IMR-90 (cell line): ENCODE data around the gene GABRB2. TPM values are rescaled to one million over a fixed set of nuclear protein-coding genes. Genes with fewer than 3 reads are reported as not detected.

Source experiments
- ATAC-seq: fragments of 200-7000 bp; cut with Tn5 transposase; 2 replicates; pipeline ENCODE4 v1.9.1; 2020; ENCODE audit warnings: low read depth, mild to moderate bottlenecking, moderate library complexity
- BruUV-seq: library from RNA; stranded (reverse); fragments of 400-500 nt; replicated peaks from 2 replicates; lab custom pipeline; 2021; lab: Mats Ljungman, UMichigan
- CTCF ChIA-PET: fragments of 300-600 bp; formaldehyde crosslinking; extraction: SDS; loops from one replicate; lab custom pipeline; 2021; ENCODE audit warnings: antibody characterized with exemption; lab: Yijun Ruan, JAX
- POLR2A ChIA-PET: fragments of 300-600 bp; sonication (Branson Sonifier 250); formaldehyde crosslinking; loops from one replicate; lab custom pipeline; 2022; ENCODE audit warnings: antibody characterized with exemption; ENCODE audit not compliant: unreplicated experiment; lab: Charles Lee
- DNase-seq: peaks from one replicate; pipeline ENCODE4 v3.0.0; 2013
- H2AFZ ChIP-seq: replicated peaks from 2 replicates; pipeline ENCODE3; 2013; ENCODE audit warnings: low read length, mild to moderate bottlenecking; ENCODE audit not compliant: poor library complexity
- H2AK5ac ChIP-seq: 2 replicates; pipeline ENCODE4 v1.6.1; 2013; ENCODE audit warnings: low read depth, low read length, inconsistent platforms
- H2AK9ac ChIP-seq: replicated peaks from 2 replicates; pipeline ENCODE3; 2013; ENCODE audit warnings: mild to moderate bottlenecking, low read depth, low read length, moderate library complexity; ENCODE audit not compliant: poor library complexity
- H2BK120ac ChIP-seq: 2 replicates; pipeline ENCODE4 v1.6.1; 2013; ENCODE audit warnings: low read depth, low read length, inconsistent platforms
- H2BK15ac ChIP-seq: 3 replicates; pipeline ENCODE4 v1.6.1; 2013; ENCODE audit warnings: low read depth, low read length, inconsistent platforms
- H2BK20ac ChIP-seq: 2 replicates; pipeline ENCODE4 v1.6.1; 2013; ENCODE audit warnings: low read depth, mild to moderate bottlenecking, inconsistent platforms, low read length, moderate library complexity
- H2BK5ac ChIP-seq: 2 replicates; pipeline ENCODE4 v1.6.1; 2013; ENCODE audit warnings: mild to moderate bottlenecking, low read depth, low read length, inconsistent platforms; ENCODE audit not compliant: poor library complexity, severe bottlenecking
- H3K14ac ChIP-seq: replicated peaks from 2 replicates; pipeline ENCODE4 v1.6.1; 2013; ENCODE audit warnings: low read depth, low read length, inconsistent platforms
- H3K18ac ChIP-seq: 2 replicates; pipeline ENCODE4 v1.6.1; 2013; ENCODE audit warnings: low read depth, low read length, control low read depth
- H3K23ac ChIP-seq: 2 replicates; pipeline ENCODE4 v1.6.1; 2013; ENCODE audit warnings: low read depth, low read length, inconsistent platforms
- H3K27ac ChIP-seq: 2 replicates; pipeline ENCODE4 v1.5.1; 2013; ENCODE audit warnings: mild to moderate bottlenecking, control low read depth, low read length; ENCODE audit not compliant: insufficient read depth
- H3K27me3 ChIP-seq: 2 replicates; pipeline ENCODE4 v1.6.1; 2013; ENCODE audit warnings: low read length; ENCODE audit not compliant: control insufficient read depth, insufficient read depth
- H3K36me3 ChIP-seq: 2 replicates; pipeline ENCODE4 v1.6.1; 2013; ENCODE audit warnings: low read length, mixed read lengths; ENCODE audit not compliant: control insufficient read depth, insufficient read depth
- H3K4ac ChIP-seq: 2 replicates; pipeline ENCODE4 v1.6.1; 2013; ENCODE audit warnings: low read depth, low read length, inconsistent platforms
- H3K4me1 ChIP-seq: 2 replicates; pipeline ENCODE4 v1.6.1; 2013; ENCODE audit warnings: low read length, mixed read lengths; ENCODE audit not compliant: control insufficient read depth, insufficient read depth
- H3K4me2 ChIP-seq: 2 replicates; pipeline ENCODE4 v1.6.1; 2013; ENCODE audit warnings: low read depth, mild to moderate bottlenecking, control low read depth, low read length, moderate library complexity
- H3K4me3 ChIP-seq: 2 replicates; pipeline ENCODE4 v1.5.1; 2013; ENCODE audit warnings: low read depth, mild to moderate bottlenecking, control low read depth, low read length, moderate library complexity; ENCODE audit not compliant: insufficient read depth
- H3K56ac ChIP-seq: 2 replicates; pipeline ENCODE4 v1.6.1; 2013; ENCODE audit warnings: low read length, inconsistent platforms; ENCODE audit not compliant: insufficient read depth; ENCODE audit errors: extremely low read depth
- H3K79me1 ChIP-seq, 2 experiments: 2 replicates each; pipeline ENCODE4 v1.6.1; 2013; ENCODE audit warnings: low read length in 2 of 2, inconsistent platforms in 1 of 2, low read depth in 1 of 2
- H3K9ac ChIP-seq: 2 replicates; pipeline ENCODE4 v1.6.1; 2013; ENCODE audit warnings: low read depth, low read length, control low read depth
- H3K9me1 ChIP-seq: 2 replicates; pipeline ENCODE4 v1.6.1; 2013; ENCODE audit warnings: low read length, inconsistent platforms; ENCODE audit not compliant: insufficient read depth
- H3K9me3 ChIP-seq: 2 replicates; pipeline ENCODE4 v1.6.1; 2013; ENCODE audit warnings: low read length; ENCODE audit not compliant: control insufficient read depth, insufficient read depth
- H4K20me1 ChIP-seq: 2 replicates; pipeline ENCODE4 v1.6.1; 2013; ENCODE audit warnings: low read length, inconsistent platforms; ENCODE audit not compliant: insufficient read depth
- H4K5ac ChIP-seq: 2 replicates; pipeline ENCODE4 v1.6.1; 2013; ENCODE audit warnings: mild to moderate bottlenecking, low read depth, low read length, control low read depth
- H4K8ac ChIP-seq, 2 experiments: 2 replicates each; pipeline ENCODE4 v1.6.1; 2013; ENCODE audit warnings: low read depth in 2 of 2, low read length in 2 of 2, control low read depth in 1 of 2, inconsistent platforms in 1 of 2
- H4K91ac ChIP-seq: 2 replicates; pipeline ENCODE4 v1.6.1; 2013; ENCODE audit warnings: low read depth, low read length, inconsistent platforms; ENCODE audit not compliant: insufficient read depth
- CHD1 ChIP-seq: IDR thresholded peaks from 2 replicates; pipeline ENCODE4 v1.6.1; 2012; ENCODE audit warnings: low read depth, low read length, improper control_type of control experiment
- CTCF ChIP-seq: conservative IDR thresholded peaks from 2 replicates; pipeline ENCODE4 v1.5.1; 2012; ENCODE audit warnings: mild to moderate bottlenecking, low read depth, low read length, improper control_type of control experiment
- ELK1 ChIP-seq: fragments of 150-350 bp; IDR thresholded peaks from 2 replicates; pipeline ENCODE4 v1.6.1; 2016; ENCODE audit warnings: low read depth, mild to moderate bottlenecking, low read length, moderate library complexity, borderline replicate concordance
- MXI1 ChIP-seq: IDR thresholded peaks from 2 replicates; pipeline ENCODE4 v1.6.1; 2012; ENCODE audit warnings: low read depth, mild to moderate bottlenecking, low read length, moderate library complexity, borderline replicate concordance
- RAD21 ChIP-seq: IDR thresholded peaks from 2 replicates; pipeline ENCODE4 v1.6.1; 2012; ENCODE audit warnings: low read length, improper control_type of control experiment
- WGBS, 2 experiments: methylation state at CpG; one replicate each; pipeline versions ENCODE4 v1.1.5 to v1.1.7; 2013; ENCODE audit warnings: missing lambda C conversion rate in 2 of 2; ENCODE audit not compliant: insufficient read length in 1 of 2; ENCODE audit errors: extremely low coverage in 2 of 2; 5-methylcytosine and 5-hydroxymethylcytosine counted together
- dilution Hi-C: fragments of 300-500 bp; cut with HindIII; formaldehyde crosslinking; loops from one replicate; pipeline ENCODE4 v1.14.3; 2018; ENCODE audit warnings: low sequenced_read_pairs; ENCODE audit not compliant: unreplicated experiment
- in situ Hi-C: fragments of 300-500 bp; cut with MboI; formaldehyde crosslinking; loops from 3 replicates; pipeline ENCODE4 v1.14.3; 2019; ENCODE audit warnings: low sequenced_read_pairs, inconsistent platforms, mixed read lengths
- intact Hi-C: fragments of 100-400 bp; cut with micrococcal nuclease; formaldehyde crosslinking; loops from 2 replicates; pipeline ENCODE4 v1.10.0; 2022
- polyA plus RNA-seq, 3 experiments: library from polyadenylated mRNA; depleted of rRNA; stranded (reverse); fragments of >200 nt; gene quantifications; 2 replicates each; pipeline ENCODE4 v1.2.3, GENCODE V29; 2012; ENCODE audit warnings: low replicate concordance in 1 of 3
- total RNA-seq: library from RNA; depleted of rRNA; stranded (reverse); fragments of >200 nt; gene quantifications from 2 replicates; pipeline ENCODE4 v1.2.3, GENCODE V29; 2012

The GABRB2 gene
- total and polyA plus RNA-seq, 2 of the 4 experiments (the other 2 are of a cell fraction): not detected

- no peaks in the 10 kb centered on the region for H3K4me1 ChIP-seq
- no peak overlapping the region for H4K8ac ChIP-seq
- no peak overlapping the region for H3K23ac ChIP-seq
- no peaks in the 10 kb centered on the region for H3K79me1 ChIP-seq
- no peaks in the 10 kb centered on the region for H3K27me3 ChIP-seq
- intact Hi-C loops: no loop called here
- no peak for TF ChIP-seq CTCF
- TF ChIP-seq ELK1: no peak
- TF ChIP-seq CHD1: no peak
- TF ChIP-seq MXI1: no peak
- TF ChIP-seq RAD21: no peak
- WGBS, 2 experiments: no CpG with 5 or more reads among the region's 2 CpGs
- no peak overlapping the region for H3K4ac ChIP-seq
- no peak overlapping the region for H3K56ac ChIP-seq
- no peak overlapping the region for H2AK9ac ChIP-seq
- no peaks in the 10 kb centered on the region for H3K36me3 ChIP-seq
- no peak overlapping the region for H3K27ac ChIP-seq
- ChIA-PET CTCF (no interaction called here), POLR2A (no interaction called here)
- peaks cover 11% of the 10 kb centered on the region for H3K9me3 ChIP-seq
- H2AFZ ChIP-seq: no peak overlapping the region
- dilution Hi-C loops: no loop called here
- no peak overlapping the region for H4K91ac ChIP-seq
- no peak overlapping the region for H2BK5ac ChIP-seq
- no TSS peak for BruUV-seq
- no peak overlapping the region for H2BK120ac ChIP-seq
- H3K14ac ChIP-seq: no peak overlapping the region
- in situ Hi-C loops: no loop called here
- DNase-seq (no peak), ATAC-seq (no peak)
- H2AK5ac ChIP-seq: no peak overlapping the region
- no peak overlapping the region for H4K5ac ChIP-seq
- no peaks in the 10 kb centered on the region for H3K9me1 ChIP-seq
- no peak overlapping the region for H3K18ac ChIP-seq
- no peak overlapping the region for H3K9ac ChIP-seq
- H3K4me3 ChIP-seq: no peak overlapping the region
- H2BK15ac ChIP-seq: no peak overlapping the region
- no peaks in the 10 kb centered on the region for H4K20me1 ChIP-seq
- no peak overlapping the region for H2BK20ac ChIP-seq
- no peak overlapping the region for H3K4me2 ChIP-seq
Measured at GRCh38 chr5:161311146-161311708, 235.3 kb downstream of the GABRB2 start.
